ENCODE data around the gene CAP2. TPM values are rescaled to one million over a fixed set of nuclear protein-coding genes. Genes with fewer than 3 reads are reported as not detected.

The CAP2 gene
- total and polyA plus RNA-seq, 2 experiments from 2014 or later: 6.7 to 9.1 TPM

DNA sequence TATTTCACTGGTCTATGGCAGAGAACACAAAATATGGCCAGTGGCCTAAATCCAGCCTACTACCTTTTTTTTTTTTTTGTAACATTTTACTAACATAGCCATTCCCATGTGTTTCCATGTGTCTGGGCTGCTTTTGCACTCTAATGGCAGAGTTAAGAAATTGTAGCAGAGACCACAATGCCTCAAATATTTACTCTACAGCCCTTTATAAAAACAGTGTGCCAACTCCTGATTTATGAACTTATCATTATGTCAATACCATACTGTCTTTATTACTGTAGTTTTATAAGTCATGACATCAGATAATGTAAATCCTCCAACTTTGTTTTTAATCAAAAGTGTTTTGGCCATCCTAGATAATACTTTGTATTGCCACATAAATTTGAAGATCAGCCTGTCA lies 27.4 kb upstream of the CAP2 start (continued):
- no peak for TF ChIP-seq ZNF462 (CRISPR knock-in tag; IDR thresholded peaks at IDR 0.05)
- no peak for TF ChIP-seq CTCF (conservative IDR thresholded peaks at IDR 0.05; ENCODE audit: low read depth in 2 of 2)
- no peak for TF ChIP-seq REST (IDR thresholded peaks at IDR 0.05; ENCODE audit: unreplicated experiment)
- no peak for TF ChIP-seq JUNB (IDR thresholded peaks at IDR 0.05; ENCODE audit: unreplicated experiment)
- TF ChIP-seq EZH2 (IDR thresholded peaks at IDR 0.05; ENCODE audit: low read depth, unreplicated experiment): no peak
- TF ChIP-seq ZNF331 (CRISPR knock-in tag; IDR thresholded peaks at IDR 0.05; ENCODE audit: low read depth): no peak
- TF ChIP-seq CREB1 (CRISPR knock-in tag; IDR thresholded peaks at IDR 0.05; ENCODE audit: low read depth): no peak
- no peak for TF ChIP-seq NANOG (IDR thresholded peaks at IDR 0.05; ENCODE audit: borderline replicate concordance)
- TF ChIP-seq POLR2AphosphoS5 (IDR thresholded peaks at IDR 0.05; ENCODE audit: low read depth): no peak

All from GM23338 (cell line).